ENCODE data around the gene GDF15.

- TF ChIP-seq CTCF (conservative IDR thresholded peaks at IDR 0.05): no peak
- TF ChIP-seq EZH2 (IDR thresholded peaks at IDR 0.05; ENCODE audit: low read depth): no peak
These were observed 22.9 kb upstream of the GDF15 start for GRCh38 chr19:18362934-18363542.

Measured in PC-9 (cell line).